K562 (cell line): ENCODE results near the gene GPR32. TPM values are rescaled to one million over a fixed set of nuclear protein-coding genes. Genes with fewer than 3 reads are reported as not detected.

Experiments
- ARID1B ChIP-seq: fragments of 450-650 bp; IDR thresholded peaks from 2 replicates; pipeline ENCODE4 v1.6.1; 2016; ENCODE audit warnings: antibody characterized with exemption, mild to moderate bottlenecking, inconsistent platforms
- BCL6 ChIP-seq: fragments of 250-450 bp; sonication (Bioruptor Pico); IDR thresholded peaks from 2 replicates; pipeline ENCODE4 v1.4.0; 2020
- BCLAF1 ChIP-seq, 2 experiments: fragments of 450-650 bp in 1 of 2; IDR thresholded peaks; 2 replicates each; pipeline ENCODE4 v1.6.1; 2011 to 2017; ENCODE audit warnings: low read depth in 2 of 2, antibody characterized with exemption in 1 of 2, borderline replicate concordance in 1 of 2, low read length in 1 of 2, mild to moderate bottlenecking in 1 of 2, mixed read lengths in 1 of 2; ENCODE audit not compliant: control insufficient read depth in 1 of 2
- CXXC5 ChIP-seq: fragments of 250-450 bp; sonication (Bioruptor Pico); IDR thresholded peaks from 2 replicates; pipeline ENCODE4 v1.8.0; 2022; ENCODE audit warnings: inconsistent platforms, mild to moderate bottlenecking, moderate library complexity
- EP300 ChIP-seq: IDR thresholded peaks from 2 replicates; pipeline ENCODE4 v1.6.1; 2012; ENCODE audit warnings: low read length, improper control_type of control experiment
- JUND ChIP-seq, 2 experiments: IDR thresholded peaks; 2 replicates in 1 of 2; 3 replicates in 1 of 2; pipeline ENCODE4 v1.6.1; 2011; ENCODE audit warnings: borderline replicate concordance in 2 of 2, low read depth in 2 of 2, low read length in 2 of 2, improper control_type of control experiment in 1 of 2, missing biosample characterization in 1 of 2, missing genetic modification characterization in 1 of 2, missing genetic modification reagents in 1 of 2
- LARP7 ChIP-seq: fragments of 450-650 bp; IDR thresholded peaks from 2 replicates; pipeline ENCODE4 v1.6.1; 2016
- MTA2 ChIP-seq: fragments of 450-650 bp; IDR thresholded peaks from 2 replicates; pipeline ENCODE4 v1.6.1; 2016; ENCODE audit warnings: low read depth
- NCOA1 ChIP-seq: fragments of 450-650 bp; IDR thresholded peaks from 2 replicates; pipeline ENCODE4 v1.6.1; 2016; ENCODE audit warnings: low read depth
- NR2C1 ChIP-seq, 2 experiments: fragments of 450-650 bp; IDR thresholded peaks; 2 replicates each; pipeline ENCODE4 v1.6.1; 2017; ENCODE audit warnings: mild to moderate bottlenecking in 2 of 2, antibody characterized with exemption in 1 of 2, inconsistent platforms in 1 of 2, missing compliant biosample characterization in 1 of 2, missing genetic modification characterization in 1 of 2
- PCBP1 ChIP-seq: fragments of 200-400 bp; formaldehyde crosslinking; IDR thresholded peaks from 2 replicates; pipeline ENCODE4 v1.6.1; 2018; ENCODE audit warnings: mild to moderate bottlenecking, low read depth, low read length; ENCODE audit not compliant: poor library complexity, severe bottlenecking
- POLR3A ChIP-seq: IDR thresholded peaks from 2 replicates; pipeline ENCODE4 v1.6.1; 2011; ENCODE audit warnings: borderline replicate concordance, mild to moderate bottlenecking, moderate library complexity; ENCODE audit not compliant: insufficient read length, insufficient read depth; ENCODE audit errors: extremely low read depth
- RBBP5 ChIP-seq: fragments of 200-600 bp; sonication (generic); IDR thresholded peaks from 2 replicates; pipeline ENCODE4 v1.6.1; 2012; ENCODE audit warnings: borderline replicate concordance, mild to moderate bottlenecking, low read length, control low read depth, inconsistent platforms; ENCODE audit not compliant: insufficient read depth, poor library complexity, severe bottlenecking
- SMAD3 ChIP-seq: fragments of 450-650 bp; formaldehyde crosslinking; conservative IDR thresholded peaks from 2 replicates; pipeline ENCODE4 v1.4.0; 2020; ENCODE audit warnings: mild to moderate bottlenecking
- YY1 ChIP-seq, 3 experiments: IDR thresholded peaks; 2 replicates each; pipeline ENCODE4 v1.6.1; 2011; ENCODE audit warnings: low read length in 2 of 3, mild to moderate bottlenecking in 2 of 3, moderate library complexity in 2 of 3, borderline replicate concordance in 1 of 3, control low read depth in 1 of 3, low read depth in 1 of 3; ENCODE audit not compliant: insufficient read depth in 3 of 3, insufficient replicate concordance in 2 of 3, control insufficient read depth in 1 of 3, insufficient read length in 1 of 3; ENCODE audit errors: extremely low read depth in 1 of 3
- ZFP30 ChIP-seq: fragments of 250-450 bp; sonication (Bioruptor Pico); IDR thresholded peaks from 2 replicates; pipeline ENCODE4 v1.8.0; 2022; ENCODE audit warnings: moderate library complexity, mild to moderate bottlenecking, inconsistent platforms, borderline replicate concordance
- ZNF12 ChIP-seq: sonication (generic); formaldehyde crosslinking; IDR thresholded peaks from 2 replicates; pipeline ENCODE4 v1.4.0; 2020; ENCODE audit warnings: mild to moderate bottlenecking, missing genetic modification reagents
- ZNF311 ChIP-seq: fragments of 250-450 bp; sonication (Bioruptor Pico); IDR thresholded peaks from 2 replicates; pipeline ENCODE4 v1.4.0; 2020; ENCODE audit warnings: mild to moderate bottlenecking, moderate library complexity
- ZNF639 ChIP-seq, 2 experiments: fragments of 200-800 bp in 1 of 2; sonication (Bioruptor generic) in 1 of 2; sonication (generic) in 1 of 2; formaldehyde crosslinking in 1 of 2; IDR thresholded peaks in 1 of 2; conservative IDR thresholded peaks in 1 of 2; 2 replicates each; pipeline versions ENCODE4 v1.5.0 to v1.6.1; 2016 to 2020; ENCODE audit warnings: missing compliant biosample characterization in 1 of 2, missing genetic modification characterization in 1 of 2, missing genetic modification reagents in 1 of 2
- ZNF696 ChIP-seq: fragments of 250-450 bp; sonication (Bioruptor Pico); conservative IDR thresholded peaks from 2 replicates; pipeline ENCODE4 v1.4.0; 2020; ENCODE audit warnings: mild to moderate bottlenecking, moderate library complexity
- polyA plus RNA-seq, 8 experiments: library from polyadenylated mRNA; depleted of rRNA in 4 of 8; stranded (reverse) in 5 of 8; unstranded in 3 of 8; fragments of >200 nt; fragmentation: Nextera tagmentation in 2 of 8; fragmentation: Illumina TruSeq in 1 of 8; extraction: Ambion mirVana in 2 of 8; extraction: Trizol in 1 of 8; gene quantifications; 2 replicates each; pipeline versions ENCODE4 v1.2.1 to v1.2.3, GENCODE V29; 2011 to 2014; ENCODE audit warnings: inconsistent platforms in 1 of 8, missing spikeins in 1 of 8
- total RNA-seq, 7 experiments: library from RNA; depleted of rRNA in 6 of 7; stranded (reverse); fragments of >200 nt in 6 of 7; fragmentation: Illumina TruSeq in 2 of 7; extraction: Trizol in 2 of 7; gene quantifications; 2 replicates each; pipeline versions ENCODE4 v1.2.1 to v1.2.3, GENCODE V29; 2011 to 2021; ENCODE audit warnings: low replicate concordance in 1 of 7

Gene GPR32
- total and polyA plus RNA-seq, 9 of the 15 experiments (the other 6 are each of a cell fraction or from before 2014, with no cell fraction given): not detected

- TF ChIP-seq ZNF639 (CRISPR knock-in tag; conservative IDR thresholded peaks at IDR 0.05 in 1 of 2, IDR thresholded peaks at IDR 0.05 in 1 of 2) (peak in 1 of 2 experiments; percentile 53; a peak in 2 of 4 replicates), ZNF696 (CRISPR knock-in tag) (no peak), ZNF12 (CRISPR knock-in tag) (peak; percentile 34; the same call in 1 of the 2 replicates), ZNF311 (CRISPR knock-in tag) (peak; percentile 55), BCL6 (CRISPR knock-in tag) (no peak), RBBP5 (peak; percentile 36), YY1 (IDR thresholded peaks at IDR 0.05; ENCODE audit: borderline replicate concordance in 1 of 3, control insufficient read depth in 1 of 3, extremely low read depth in 1 of 3, insufficient read depth in 3 of 3, insufficient read length in 1 of 3, insufficient replicate concordance in 2 of 3, low read depth in 1 of 3, low read length in 2 of 3) (peak in 1 of 3 experiments; percentile 82), ARID1B (peak; percentile 94), POLR3A (no peak), CXXC5 (peak; percentile 39), LARP7 (0 out of 2 replicates have a peak, but pooled peaks have one; percentile 37), ZFP30 (no peak), PCBP1 (no peak), EP300 (peak; percentile 94), MTA2 (peak; percentile 37; the same call in 1 of the 2 replicates), JUND (IDR thresholded peaks at IDR 0.05; ENCODE audit: borderline replicate concordance, low read depth, low read length) (peak; percentile 58), JUND (tag; IDR thresholded peaks at IDR 0.05; ENCODE audit: borderline replicate concordance, low read depth, low read length) (no peak; the same call in 2 of the 3 replicates), BCLAF1 (IDR thresholded peaks at IDR 0.05; ENCODE audit: borderline replicate concordance in 1 of 2, control insufficient read depth in 1 of 2, low read depth in 2 of 2, low read length in 1 of 2) (no peak), NR2C1 (IDR thresholded peaks at IDR 0.05) (no peak), NR2C1 (tag; IDR thresholded peaks at IDR 0.05) (peak; percentile 66), SMAD3 (CRISPR knock-in tag) (no peak), NCOA1 (peak; percentile 72; the same call in 1 of the 2 replicates)
Measured at GRCh38 chr19:50741179-50741933, 28.9 kb upstream of the GPR32 start (continued).
